Posterior vena cava (tissue), 2 donors: ENCODE results near the gene NFIX. TPM values are rescaled to one million over a fixed set of nuclear protein-coding genes. Genes with fewer than 3 reads are reported as not detected.

Source experiments
- DNase-seq: peaks from one replicate; pipeline ENCODE4 v3.0.0-alpha.2; 2020; ENCODE audit warnings: low spot score
- intact Hi-C, 2 donors: fragments of 100-400 bp; cut with DNase I; formaldehyde crosslinking; loops; one replicate each; pipeline versions ENCODE4 v1.14.1 to v1.14.2; 2022 to 2023
- total RNA-seq, 2 donors: library from RNA; stranded (reverse); fragmentation: NEBNext Ultra II Directional; extraction: Animal tissue kit (Norgen Biotek cat#: 25700); gene quantifications; one replicate each; pipeline ENCODE4 v1.2.1, GENCODE V29; 2021
- donor health status: DM: yes; HTN: yes; CAD: no.
- donor health status: DM: yes; HTN: yes; CAD: no.

NFIX gene
- total RNA-seq, 2 donors from 2014 or later: 242 to 327 TPM

- intact Hi-C loops: loop anchor here (2.0 to 5.0 kb wide), 2 partner anchors 15 to 40 kb away; no protein-coding TSS in a partner anchor
- no peak for DNase-seq
Observed at GRCh38 chr19:13057744-13058143, 62.5 kb downstream of the NFIX start.

DNA sequence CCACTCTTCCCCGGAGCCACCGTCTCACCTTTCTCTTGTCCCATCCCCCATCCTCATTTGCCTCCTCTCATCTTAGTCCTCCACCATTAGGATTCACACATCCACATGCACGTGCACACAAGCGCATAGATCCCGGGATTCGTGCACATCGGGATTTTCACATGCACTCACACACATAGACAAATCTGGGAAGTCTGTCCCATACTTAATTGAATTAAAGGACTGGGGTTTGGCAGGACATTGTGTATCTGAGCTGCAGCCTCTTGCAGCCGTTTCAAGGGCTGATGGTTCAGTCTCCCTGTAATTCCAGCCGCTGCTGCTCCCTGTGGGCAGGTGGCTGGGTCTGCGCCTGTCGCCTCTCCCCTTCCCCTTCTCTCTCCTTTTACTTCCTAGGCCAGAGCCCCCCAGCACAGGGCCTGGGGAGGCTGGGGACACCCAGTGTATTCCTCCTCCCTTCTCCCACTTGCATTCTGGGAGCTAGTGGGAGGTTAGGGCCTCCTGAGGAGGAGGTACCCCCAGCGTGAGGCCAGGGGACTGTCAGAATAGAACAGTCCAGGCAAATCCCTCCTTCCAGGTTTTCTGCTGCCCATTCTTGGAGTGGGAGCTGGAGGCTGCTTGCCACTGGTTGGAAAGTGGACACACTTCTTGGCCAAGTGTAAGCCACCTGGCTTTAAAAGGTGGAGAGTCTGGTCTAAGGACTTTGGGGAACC is 63.8 kb downstream of the NFIX start:
- intact Hi-C loops: loop anchor here in 1 of 2 donors (5.0 kb wide), 1 partner anchor 42 kb away; no protein-coding TSS in a partner anchor
- no peak for DNase-seq

DNA sequence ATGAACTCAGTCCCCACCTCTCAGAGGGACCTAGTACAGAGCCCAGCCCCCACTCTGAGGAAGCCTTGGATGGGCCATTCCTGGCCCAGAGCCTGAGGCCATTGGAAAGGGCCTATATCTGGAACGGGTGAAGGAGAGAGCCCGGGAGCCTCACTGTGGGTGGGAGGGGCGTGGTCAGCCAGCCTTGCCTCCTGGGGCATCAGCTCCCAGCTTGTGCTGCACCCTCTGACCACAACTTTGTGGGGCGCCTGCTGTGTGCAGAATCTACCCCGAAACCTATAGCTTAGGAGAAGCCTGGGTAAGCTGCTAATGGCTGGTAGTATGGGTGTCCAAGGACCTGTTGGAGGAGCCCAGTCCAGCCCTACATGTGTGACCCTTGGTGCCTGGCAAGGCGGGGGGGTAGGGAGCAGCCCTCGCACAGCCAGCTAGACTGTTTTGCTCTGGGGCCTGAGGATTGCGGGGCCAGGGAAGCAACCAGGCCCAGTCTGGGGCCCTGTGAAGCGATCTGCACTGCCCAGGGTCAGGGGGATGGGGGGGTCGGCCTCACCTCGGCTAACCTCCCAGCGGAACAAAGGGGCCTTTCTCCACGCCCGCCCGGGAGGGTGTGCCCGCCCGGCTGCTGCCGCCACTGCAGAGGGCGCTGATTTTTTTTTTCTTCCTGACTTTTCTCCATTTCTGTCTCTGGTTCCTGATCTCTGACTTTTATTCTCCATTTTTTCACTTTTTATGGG is 65.1 kb downstream of the NFIX start:
- intact Hi-C loops: loop anchor here in 1 of 2 donors (2.0 kb wide), 1 partner anchor 26 kb away; no protein-coding TSS in a partner anchor
- no peak for DNase-seq

DNA sequence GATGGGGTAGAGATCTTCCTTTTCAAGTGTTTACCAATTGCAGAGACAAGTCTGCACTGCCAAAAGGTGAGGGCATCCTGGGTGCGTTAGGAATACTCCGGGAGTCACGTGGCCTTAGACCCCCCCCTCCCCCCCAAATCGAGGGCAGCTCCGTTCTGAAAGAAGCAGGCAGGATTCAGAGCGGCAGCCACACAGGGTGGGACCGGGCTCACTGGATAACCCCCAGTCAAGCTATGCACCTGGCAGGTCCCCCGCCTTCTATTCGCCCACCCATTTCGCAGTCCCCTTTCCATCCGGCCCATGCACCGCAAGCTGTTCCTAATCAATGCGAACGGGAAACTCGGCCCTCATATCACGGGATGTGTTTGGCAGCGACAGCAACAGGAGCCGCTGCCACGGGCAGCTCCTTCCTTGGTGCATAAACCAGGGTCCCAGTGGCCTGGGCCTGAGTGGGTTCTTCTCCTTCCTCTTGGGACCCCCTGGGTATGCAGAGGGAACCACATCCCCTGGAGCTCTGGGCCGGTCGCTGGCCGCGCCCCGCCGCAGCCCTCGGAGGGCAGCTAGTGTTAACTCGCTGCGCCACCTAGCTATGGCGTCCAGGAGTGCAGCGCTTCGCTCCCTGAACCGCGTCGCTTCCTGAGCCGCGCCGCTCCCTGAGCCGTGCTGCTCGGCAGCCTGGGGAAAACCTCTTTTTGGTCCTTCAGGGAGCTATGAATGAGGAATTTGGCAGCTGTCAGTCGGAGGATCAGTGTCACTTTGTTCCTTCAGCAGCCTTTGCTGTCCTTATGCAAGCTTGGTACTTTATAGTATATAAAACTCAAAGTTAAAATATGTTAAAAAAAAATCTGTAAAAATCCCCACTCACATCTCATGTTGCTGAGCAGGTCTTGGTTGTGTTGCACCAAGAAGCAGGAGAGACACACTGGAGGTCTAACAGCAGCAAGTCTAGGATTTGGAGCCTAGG is 66.0 kb downstream of the NFIX start:
- peak; percentile 96 for DNase-seq

GRCh38 chr19:13062317-13062716 is 67.0 kb downstream of the NFIX start:
- no peak for DNase-seq
- intact Hi-C loops: no loop called here

More for the DNA sequence above, 66.0 kb downstream of the NFIX start:
- intact Hi-C loops: loop anchor here in 1 of 2 donors (2.0 kb wide), 1 partner anchor 26 kb away; no protein-coding TSS in a partner anchor

DNA sequence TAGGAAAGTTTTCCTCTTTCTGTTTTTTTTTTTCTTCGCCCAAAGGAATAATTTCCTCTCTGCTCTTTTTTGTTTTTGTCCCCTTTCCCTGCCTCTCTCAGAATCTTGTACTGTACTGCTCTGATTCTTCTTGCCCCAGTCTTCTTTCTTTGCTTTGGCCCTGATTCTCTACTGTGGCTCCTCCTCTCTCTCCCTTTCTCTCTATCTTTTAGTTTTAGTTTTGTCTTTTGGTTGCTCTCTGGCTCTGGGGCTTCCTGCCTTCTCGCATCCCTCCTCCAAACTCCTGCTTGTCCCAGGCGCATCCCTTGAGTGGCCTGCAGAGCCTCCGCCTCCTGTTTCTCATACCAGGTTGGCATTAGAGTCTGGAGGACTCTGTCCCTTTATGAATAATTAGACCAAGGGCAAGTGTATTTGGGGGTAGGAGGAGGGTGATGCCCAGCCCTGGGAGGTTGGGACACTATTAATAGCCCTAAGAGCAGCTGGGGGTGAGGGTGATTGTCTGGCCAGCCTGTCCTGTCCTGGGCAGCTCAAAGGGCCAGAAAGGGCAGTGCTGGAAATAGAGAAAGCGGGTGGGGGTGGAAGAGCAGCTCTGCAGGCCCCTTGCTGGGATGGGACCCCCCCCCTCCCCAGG is 68.3 kb downstream of the NFIX start:
- intact Hi-C loops: no loop called here
- DNase-seq: no peak

DNA sequence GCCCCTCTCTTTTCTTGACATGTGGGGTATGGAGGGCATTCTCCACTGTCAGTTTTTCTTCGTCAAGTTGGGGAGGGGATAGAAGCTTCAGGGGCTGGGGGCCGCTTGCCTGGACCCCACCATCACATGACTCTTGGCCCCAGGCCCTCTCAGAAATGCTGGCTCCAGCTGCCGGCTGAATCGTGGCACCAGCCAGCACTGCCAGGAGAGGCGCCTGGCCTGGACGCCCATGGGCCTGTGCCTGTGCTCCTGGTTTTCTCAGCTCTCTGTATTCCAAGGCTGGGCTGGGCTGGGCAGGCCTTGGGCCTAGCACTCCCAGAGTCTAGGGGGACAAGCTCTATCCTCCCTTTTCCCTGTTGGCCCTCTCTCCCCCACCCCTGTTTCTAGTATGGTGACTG is 68.8 kb downstream of the NFIX start:
- intact Hi-C loops: no loop called here
- DNase-seq: no peak

DNA sequence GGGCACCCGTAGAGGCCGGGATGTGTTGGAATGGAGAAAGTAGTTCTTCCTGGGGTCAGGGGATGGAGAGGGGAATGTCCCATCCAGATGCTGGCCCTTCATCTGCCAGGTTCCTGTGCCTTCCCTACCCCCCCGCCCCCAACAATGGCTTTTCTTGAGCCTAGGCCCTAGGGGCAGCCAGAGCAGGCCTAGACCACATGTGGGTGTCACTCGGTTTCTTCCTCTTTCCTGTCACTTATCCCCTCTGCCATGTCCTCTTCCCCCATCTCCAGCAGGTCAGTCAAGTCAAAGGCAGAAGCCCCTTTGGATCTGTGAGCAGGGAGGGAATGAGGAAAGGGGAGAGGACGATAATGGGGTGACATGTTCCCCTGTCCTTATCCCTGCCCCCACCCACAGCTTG is 71.0 kb downstream of the NFIX start:
- no peak for DNase-seq
- intact Hi-C loops: no loop called here

GRCh38 chr19:13066933-13067807 is 71.9 kb downstream of the NFIX start:
- DNase-seq: no peak
- intact Hi-C loops: no loop called here

GRCh38 chr19:13068085-13068846 is 73.0 kb downstream of the NFIX start:
- DNase-seq: no peak
- intact Hi-C loops: no loop called here

- no peak for DNase-seq
- intact Hi-C loops: no loop called here
Observed at GRCh38 chr19:13069415-13070359, 74.4 kb downstream of the NFIX start.

GRCh38 chr19:13070425-13071140 is 75.3 kb downstream of the NFIX start:
- no peak for DNase-seq
- intact Hi-C loops: no loop called here

GRCh38 chr19:13071444-13072187 is 76.3 kb downstream of the NFIX start:
- no peak for DNase-seq
- intact Hi-C loops: no loop called here

DNA sequence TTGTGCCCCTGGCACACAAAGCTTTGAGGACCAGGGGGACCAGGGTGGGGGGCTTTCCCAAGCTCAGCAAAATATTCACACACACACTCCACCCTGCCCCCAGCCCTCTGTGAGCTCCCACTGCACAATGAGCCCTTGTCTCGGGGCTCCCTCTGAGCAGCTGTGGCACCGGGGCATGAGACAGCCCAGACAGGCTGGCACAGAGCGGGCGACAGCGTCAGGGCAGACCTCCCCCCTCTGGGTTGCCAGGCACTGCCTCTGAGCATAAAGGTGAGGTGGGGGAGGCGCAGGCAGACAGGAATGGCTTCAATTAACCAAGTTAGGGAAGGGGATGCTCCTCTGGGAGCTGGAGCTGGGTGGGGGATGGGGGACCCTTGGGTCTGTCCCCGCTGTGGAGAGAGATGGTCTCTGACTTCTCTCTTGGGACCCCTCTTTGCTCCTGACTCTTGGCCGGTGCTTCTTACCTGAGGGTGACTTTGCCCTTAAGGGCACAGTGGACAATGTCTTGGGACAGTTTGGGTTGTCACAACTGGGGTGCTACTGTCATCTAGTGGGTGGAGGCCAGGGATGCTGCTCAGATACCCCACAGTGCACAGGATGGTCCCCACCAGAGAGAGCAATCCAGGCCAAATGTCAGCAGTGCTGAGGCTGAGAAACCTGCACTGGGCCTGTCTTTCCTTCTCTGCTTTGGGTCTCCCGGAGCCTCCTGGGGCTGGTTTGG is 77.1 kb downstream of the NFIX start:
- intact Hi-C loops: no loop called here
- DNase-seq: no peak
